ENCODE measurements around the gene HOXA10.

The HOXA10 gene

GRCh38 chr7:27203365-27203953, 29.3 kb upstream of the HOXA10 start:
- no peak for DNase-seq

GRCh38 chr7:27202862-27203134, 28.7 kb upstream of the HOXA10 start:
- no peak for DNase-seq

- DNase-seq: no peak
Measured at GRCh38 chr7:27202018-27202861, 28.1 kb upstream of the HOXA10 start.

GRCh38 chr7:27201580-27202017, 27.5 kb upstream of the HOXA10 start:
- no peak for DNase-seq

- peak; percentile 83 for DNase-seq
Measured at GRCh38 chr7:27200761-27201579, 26.9 kb upstream of the HOXA10 start.

- no peak for DNase-seq
Measured at GRCh38 chr7:27199849-27200760, 26.0 kb upstream of the HOXA10 start, which contains the start of gene HOXA13. TSS of gene HOXA13 (minus strand) at chr7:27200091. CDS start at chr7:27200077, 14 bp downstream.

GRCh38 chr7:27198871-27199801, 25.0 kb upstream of the HOXA10 start:
- DNase-seq: no peak

GRCh38 chr7:27198138-27198841, 24.2 kb upstream of the HOXA10 start:
- no peak for DNase-seq

- no peak for DNase-seq
Measured at GRCh38 chr7:27197137-27198042, 23.3 kb upstream of the HOXA10 start.

- peak; percentile 56 for DNase-seq
Measured at GRCh38 chr7:27196287-27196767, 22.2 kb upstream of the HOXA10 start.

- DNase-seq: peak; percentile 14
Measured at GRCh38 chr7:27194686-27195379, 20.7 kb upstream of the HOXA10 start.

- DNase-seq: no peak
Measured at GRCh38 chr7:27194002-27194352, 19.9 kb upstream of the HOXA10 start.

- no peak for DNase-seq
Measured at GRCh38 chr7:27193335-27194001, 19.3 kb upstream of the HOXA10 start.

GRCh38 chr7:27192546-27193334, 18.6 kb upstream of the HOXA10 start:
- DNase-seq: peak; percentile 59

GRCh38 chr7:27191833-27192545, 17.9 kb upstream of the HOXA10 start:
- DNase-seq: no peak

- DNase-seq: no peak
Measured at GRCh38 chr7:27191161-27191731, 17.1 kb upstream of the HOXA10 start.
